GM18909 (cell line): Measurements from ENCODE around the gene MYOZ2.

Experiments used
- ATAC-seq: cut with Tn5 transposase; IDR thresholded peaks from one replicate; pipeline ENCODE4 v1.9.1; 2021; ENCODE audit warnings: mild to moderate bottlenecking; ENCODE audit not compliant: unreplicated experiment, poor library complexity

MYOZ2 gene

GRCh38 chr4:119233191-119233590 is 97.6 kb downstream of the MYOZ2 start:
- no peak for ATAC-seq

- no peak for ATAC-seq
Measured at GRCh38 chr4:119233750-119234149, 98.1 kb downstream of the MYOZ2 start.

GRCh38 chr4:119237201-119237600 is 101.6 kb downstream of the MYOZ2 start:
- ATAC-seq = no peak
